ENCODE measurements around the gene VAC14. TPM values are rescaled to one million over a fixed set of nuclear protein-coding genes. Genes with fewer than 3 reads are reported as not detected.
A peak's percentile ranks its signal among the peaks of the same experiment; 100 is the strongest.

The VAC14 gene
- total and polyA plus RNA-seq, 2 of the 8 experiments (the other 6 are each of a cell fraction or from before 2014, with no cell fraction given), result 56.0 to 108 TPM

- peak overlapping the region; percentile 5; the same call in 1 of the 2 replicates for H3K18ac ChIP-seq (ENCODE audit: extremely low read depth, low read length)
- H2BK20ac ChIP-seq (ENCODE audit: low read length), result no peak overlapping the region
- H3K9me3 ChIP-seq (ENCODE audit: insufficient read depth in 2 of 2, low read depth in 1 of 2, low read length in 1 of 2), result no peaks in the 10 kb centered on the region
- H4K91ac ChIP-seq (replicated peaks; ENCODE audit: insufficient read length, low read length), result peak overlapping the region; percentile 92
- H3K4me3 ChIP-seq (ENCODE audit: extremely low read depth in 1 of 4, insufficient read depth in 2 of 4, low read depth in 3 of 4, low read length in 4 of 4), result peak overlapping the region; percentile 21 to 57 (median 38); a peak in 7 of 8 replicates
- H2BK12ac ChIP-seq (ENCODE audit: low read depth, low read length), result peak overlapping the region; percentile 76; the same call in 1 of the 2 replicates
- H3K4ac ChIP-seq (replicated peaks; ENCODE audit: insufficient read length, low read depth, low read length), result no peak overlapping the region
- H2AK5ac ChIP-seq (ENCODE audit: low read depth, low read length), result no peak overlapping the region
- peak overlapping the region; percentile 13; the same call in 1 of the 2 replicates for H2BK5ac ChIP-seq (ENCODE audit: low read depth, low read length)
- H4K8ac ChIP-seq (ENCODE audit: extremely low read depth, insufficient read depth, low read length), result peak overlapping the region; percentile 74
- no peak overlapping the region for H3K9ac ChIP-seq (replicated peaks in 1 of 4; ENCODE audit: extremely low read depth in 1 of 4, low read depth in 3 of 4, low read length in 3 of 4)
- H3K27me3 ChIP-seq (replicated peaks in 1 of 4; ENCODE audit: control insufficient read depth in 3 of 4, extremely low read depth in 1 of 4, insufficient read depth in 3 of 4, low read length in 3 of 4), result peaks cover 0 to 8% (median 3%) of the 10 kb centered on the region in 4 experiments; a peak in 4 of 7 replicates
- H2BK15ac ChIP-seq (ENCODE audit: low read length), result 0 out of 2 replicates have a peak overlapping the region, but pooled peaks have one; percentile 48
- H3K4me1 ChIP-seq (replicated peaks in 1 of 4; ENCODE audit: control insufficient read depth in 3 of 4, insufficient read depth in 4 of 4, low read length in 3 of 4), result peaks cover 0 to 21% (median 14%) of the 10 kb centered on the region in 4 experiments; a peak in 6 of 7 replicates
- H3K23me2 ChIP-seq (ENCODE audit: low read depth, low read length), result peaks cover 6% of the 10 kb centered on the region; the same call in 1 of the 2 replicates
- no peak overlapping the region for H3K27ac ChIP-seq (ENCODE audit: low read depth, low read length)
- H3K14ac ChIP-seq (ENCODE audit: insufficient read length), result no peak overlapping the region
- no peak overlapping the region for H2AFZ ChIP-seq (ENCODE audit: low read length)
- H2BK120ac ChIP-seq (replicated peaks; ENCODE audit: low read depth, low read length), result no peak overlapping the region
- H3K23ac ChIP-seq (ENCODE audit: insufficient read length), result no peak overlapping the region
- ChIA-PET CTCF (ENCODE audit: partially characterized antibody) (interaction anchor here (0.6 to 6.8 kb wide), 9 partner anchors 9 to 1075 kb away, joined by 3 to 57 read pairs (median 7); no protein-coding TSS in a partner anchor), POLR2A (ENCODE audit: partially characterized antibody) (interaction anchor here (0.8 to 2.2 kb wide), 5 partner anchors 10 to 75 kb away, joined by 3 to 13 read pairs (median 5); no protein-coding TSS in a partner anchor)
- WGBS, 2 experiments (ENCODE audit: extremely low coverage in 1 of 2, insufficient coverage in 1 of 2, insufficient read length in 1 of 2, insufficient replicate concordance in 2 of 2, low coverage in 1 of 2, low lambda C conversion rate in 2 of 2, missing lambda C conversion rate in 1 of 2), result 56% methylated on average over 24 of the region's 29 CpGs; no CpG with 5 or more reads in 1 of the 2 experiments
- TF ChIP-seq CBX8 (IDR thresholded peaks at IDR 0.05; ENCODE audit: borderline replicate concordance, low read depth, low read length) (no peak), SUZ12 (IDR thresholded peaks at IDR 0.05; ENCODE audit: low read length) (no peak), KDM4A (IDR thresholded peaks at IDR 0.05; ENCODE audit: low read depth, low read length, severe bottlenecking) (peak; percentile 18)
- FAIRE-seq (no peak), DNase-seq (ENCODE audit: low read depth in 1 of 2, low spot score in 2 of 2) (no peak)
- H3K4me2 ChIP-seq (ENCODE audit: insufficient read depth in 1 of 2, low read depth in 2 of 2, low read length in 2 of 2), result peak overlapping the region; percentile 14 to 65; a peak in 3 of 4 replicates
- peaks cover 3% of the 10 kb centered on the region; the same call in 1 of the 2 replicates for H3K79me1 ChIP-seq (ENCODE audit: low read depth, low read length)
- no peak overlapping the region for H3K56ac ChIP-seq (replicated peaks; ENCODE audit: insufficient read length, low read depth, low read length)
- no peaks in the 10 kb centered on the region for H3K36me3 ChIP-seq (ENCODE audit: control insufficient read depth in 2 of 4, insufficient read depth in 4 of 4, low read length in 3 of 4)
- no peaks in the 10 kb centered on the region; a peak in 1 of 4 replicates for H3K79me2 ChIP-seq (ENCODE audit: control insufficient read depth in 1 of 2, insufficient read depth in 2 of 2, low read length in 2 of 2)
- H4K20me1 ChIP-seq (replicated peaks in 1 of 2; ENCODE audit: control insufficient read depth in 1 of 2, insufficient read depth in 2 of 2, low read length in 2 of 2), result peaks cover 4 to 9% of the 10 kb centered on the region in 2 experiments
- H4K5ac ChIP-seq (ENCODE audit: insufficient read length, low read depth, low read length), result no peak overlapping the region
Measured at GRCh38 chr16:70686376-70687101, 114.4 kb downstream of the VAC14 start.
